Cardiac septum (tissue), 1 donor: ENCODE measurements around the gene PCDHGA3. TPM values are rescaled to one million over a fixed set of nuclear protein-coding genes. Genes with fewer than 3 reads are reported as not detected.
"Not testable (repeated sequence)": the region's sequence is repeated elsewhere in the genome, so short reads cannot be mapped to it uniquely, and the experiment has no call there.

Experiments used
- DNase-seq: peaks from one replicate; pipeline ENCODE4 v3.0.0-alpha.2; 2020; ENCODE audit warnings: low spot score
- intact Hi-C: fragments of 100-400 bp; cut with DNase I; formaldehyde crosslinking; loops from one replicate; pipeline ENCODE4 v1.14.0; 2022
- total RNA-seq: library from RNA; stranded (reverse); fragmentation: NEBNext Ultra II Directional; extraction: Animal tissue kit (Norgen Biotek cat#: 25700); gene quantifications from one replicate; pipeline ENCODE4 v1.2.1, GENCODE V29; 2021
- donor health status: DM: no; HTN: no; CAD: no.

PCDHGA3 gene
- total RNA-seq, 1 donor from 2014 or later, result 22.9 TPM

DNA sequence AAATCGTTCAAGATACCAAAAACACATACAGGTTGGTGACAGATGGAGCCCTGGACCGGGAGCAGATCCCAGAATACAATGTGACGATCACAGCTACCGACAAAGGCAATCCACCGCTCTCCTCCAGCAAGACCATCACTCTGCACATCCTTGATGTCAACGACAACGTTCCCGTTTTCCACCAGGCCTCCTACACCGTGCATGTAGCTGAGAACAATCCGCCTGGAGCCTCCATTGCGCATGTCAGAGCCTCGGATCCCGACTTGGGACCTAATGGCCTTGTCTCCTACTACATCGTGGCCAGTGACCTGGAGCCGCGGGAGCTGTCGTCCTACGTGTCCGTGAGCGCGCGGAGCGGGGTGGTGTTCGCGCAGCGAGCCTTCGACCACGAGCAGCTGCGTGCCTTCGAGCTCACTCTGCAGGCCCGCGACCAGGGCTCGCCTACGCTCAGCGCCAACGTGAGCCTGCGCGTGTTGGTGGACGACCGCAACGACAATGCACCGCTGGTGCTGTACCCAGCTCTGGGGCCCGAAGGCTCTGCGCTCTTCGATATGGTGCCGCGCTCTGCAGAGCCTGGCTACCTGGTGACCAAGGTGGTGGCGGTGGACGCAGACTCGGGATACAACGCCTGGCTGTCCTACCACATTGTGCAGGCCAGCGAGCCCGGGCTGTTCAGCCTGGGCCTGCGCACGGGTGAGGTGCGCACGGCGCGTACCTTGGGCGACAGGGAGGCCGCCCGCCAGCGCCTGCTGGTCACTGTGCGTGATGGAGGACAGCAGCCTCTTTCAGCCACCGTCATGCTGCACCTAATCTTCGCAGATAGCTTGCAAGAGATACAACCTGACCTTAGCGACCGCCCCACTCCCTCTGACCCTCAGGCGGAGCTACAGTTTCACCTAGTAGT lies 28.2 kb downstream of the PCDHGA3 start:
- no peak for DNase-seq
- intact Hi-C loops, result loop anchor here (2.0 kb wide), 1 partner anchor 19 kb away; no protein-coding TSS in a partner anchor

- intact Hi-C loops, result no loop called here
- no peak for DNase-seq
Observed at GRCh38 chr5:141373673-141374317, 30.2 kb downstream of the PCDHGA3 start, which contains the start of gene PCDHGA6. Gene PCDHGA6, plus strand, starts transcription at chr5:141373891. Its CDS starts 193 bp downstream, at chr5:141374084.

DNA sequence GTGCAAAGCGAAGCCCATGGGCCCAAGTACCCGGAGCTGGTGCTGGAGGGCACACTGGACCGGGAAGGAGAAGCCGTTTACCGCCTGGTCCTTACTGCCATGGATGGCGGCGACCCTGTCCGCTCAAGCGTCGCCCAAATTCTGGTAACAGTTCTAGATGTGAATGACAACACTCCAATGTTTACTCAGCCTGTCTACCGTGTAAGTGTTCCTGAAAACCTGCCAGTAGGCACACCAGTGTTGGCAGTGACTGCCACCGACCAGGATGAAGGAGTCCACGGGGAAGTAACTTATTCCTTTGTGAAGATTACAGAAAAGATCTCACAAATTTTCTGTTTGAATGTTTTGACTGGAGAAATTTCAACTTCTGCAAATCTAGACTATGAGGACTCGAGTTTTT lies 31.0 kb downstream of the PCDHGA3 start:
- no peak for DNase-seq
- intact Hi-C loops, result no loop called here

DNA sequence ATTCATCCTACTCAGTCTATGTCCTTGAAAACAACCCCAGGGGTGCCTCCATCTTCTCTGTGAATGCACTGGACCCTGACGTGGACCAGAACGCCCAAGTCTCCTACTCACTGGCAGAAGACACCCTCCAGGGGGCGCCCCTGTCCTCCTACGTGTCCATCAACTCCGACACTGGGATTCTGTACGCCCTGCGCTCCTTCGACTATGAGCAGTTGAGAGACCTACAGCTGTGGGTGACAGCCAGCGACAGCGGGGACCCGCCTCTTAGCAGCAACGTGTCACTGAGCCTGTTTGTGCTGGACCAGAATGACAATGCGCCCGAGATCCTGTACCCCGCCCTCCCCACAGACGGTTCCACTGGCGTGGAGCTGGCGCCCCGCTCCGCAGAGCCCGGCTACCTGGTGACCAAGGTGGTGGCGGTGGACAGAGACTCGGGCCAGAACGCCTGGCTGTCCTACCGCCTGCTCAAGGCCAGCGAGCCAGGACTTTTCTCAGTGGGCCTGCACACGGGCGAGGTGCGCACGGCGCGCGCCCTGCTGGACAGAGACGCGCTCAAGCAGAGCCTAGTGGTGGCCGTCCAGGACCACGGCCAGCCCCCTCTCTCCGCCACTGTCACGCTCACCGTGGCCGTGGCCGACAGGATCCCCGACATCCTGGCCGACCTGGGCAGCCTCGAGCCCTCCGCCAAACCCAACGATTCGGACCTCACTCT lies 32.0 kb downstream of the PCDHGA3 start:
- intact Hi-C loops, DNase-seq: not testable (repeated sequence)

- intact Hi-C loops, result no loop called here
- no peak for DNase-seq
Observed at GRCh38 chr5:141382469-141383294, 39.1 kb downstream of the PCDHGA3 start, which contains the start of gene PCDHGA7. Gene PCDHGA7, plus strand, starts transcription at chr5:141382742. Its CDS starts 158 bp downstream, at chr5:141382900.

DNA sequence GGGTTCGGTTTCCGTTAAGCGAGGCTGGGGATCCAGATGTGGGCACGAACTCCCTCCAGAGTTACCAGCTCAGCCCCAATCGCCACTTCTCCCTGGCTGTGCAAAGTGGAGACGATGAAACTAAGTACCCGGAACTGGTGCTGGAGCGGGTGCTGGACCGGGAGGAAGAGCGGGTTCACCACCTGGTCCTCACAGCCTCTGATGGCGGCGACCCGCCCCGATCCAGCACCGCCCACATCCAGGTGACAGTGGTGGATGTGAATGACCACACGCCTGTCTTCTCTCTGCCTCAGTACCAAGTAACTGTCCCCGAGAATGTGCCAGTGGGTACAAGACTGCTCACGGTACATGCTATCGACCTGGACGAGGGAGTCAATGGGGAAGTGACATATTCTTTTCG lies 39.7 kb downstream of the PCDHGA3 start:
- no peak for DNase-seq
- intact Hi-C loops, result no loop called here

DNA sequence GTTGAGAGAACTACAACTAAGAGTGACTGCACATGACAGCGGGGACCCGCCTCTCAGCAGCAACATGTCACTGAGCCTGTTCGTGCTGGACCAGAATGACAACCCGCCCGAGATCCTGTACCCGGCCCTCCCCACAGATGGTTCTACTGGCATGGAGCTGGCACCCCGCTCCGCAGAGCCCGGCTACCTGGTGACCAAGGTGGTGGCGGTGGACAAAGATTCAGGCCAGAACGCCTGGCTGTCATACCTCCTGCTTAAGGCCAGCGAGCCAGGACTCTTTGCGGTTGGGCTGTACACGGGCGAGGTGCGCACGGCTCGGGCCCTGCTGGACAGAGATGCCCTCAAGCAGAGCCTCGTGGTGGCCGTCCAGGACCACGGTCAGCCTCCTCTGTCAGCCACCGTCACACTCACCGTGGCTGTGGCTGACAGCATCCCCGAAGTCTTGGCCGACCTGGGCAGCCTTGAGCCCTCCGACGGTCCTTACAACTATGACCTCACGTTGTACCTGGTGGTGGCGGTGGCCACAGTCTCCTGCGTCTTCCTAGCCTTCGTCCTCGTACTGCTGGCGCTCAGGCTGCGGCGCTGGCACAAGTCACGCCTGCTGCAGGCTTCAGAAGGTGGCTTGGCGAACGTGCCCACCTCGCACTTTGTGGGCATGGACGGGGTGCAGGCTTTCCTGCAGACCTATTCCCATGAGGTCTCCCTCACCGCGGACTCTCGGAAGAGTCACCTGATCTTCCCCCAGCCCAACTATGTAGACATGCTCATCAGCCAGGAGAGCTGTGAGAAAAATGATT lies 41.0 kb downstream of the PCDHGA3 start:
- no peak for DNase-seq
- intact Hi-C loops, result no loop called here

DNA sequence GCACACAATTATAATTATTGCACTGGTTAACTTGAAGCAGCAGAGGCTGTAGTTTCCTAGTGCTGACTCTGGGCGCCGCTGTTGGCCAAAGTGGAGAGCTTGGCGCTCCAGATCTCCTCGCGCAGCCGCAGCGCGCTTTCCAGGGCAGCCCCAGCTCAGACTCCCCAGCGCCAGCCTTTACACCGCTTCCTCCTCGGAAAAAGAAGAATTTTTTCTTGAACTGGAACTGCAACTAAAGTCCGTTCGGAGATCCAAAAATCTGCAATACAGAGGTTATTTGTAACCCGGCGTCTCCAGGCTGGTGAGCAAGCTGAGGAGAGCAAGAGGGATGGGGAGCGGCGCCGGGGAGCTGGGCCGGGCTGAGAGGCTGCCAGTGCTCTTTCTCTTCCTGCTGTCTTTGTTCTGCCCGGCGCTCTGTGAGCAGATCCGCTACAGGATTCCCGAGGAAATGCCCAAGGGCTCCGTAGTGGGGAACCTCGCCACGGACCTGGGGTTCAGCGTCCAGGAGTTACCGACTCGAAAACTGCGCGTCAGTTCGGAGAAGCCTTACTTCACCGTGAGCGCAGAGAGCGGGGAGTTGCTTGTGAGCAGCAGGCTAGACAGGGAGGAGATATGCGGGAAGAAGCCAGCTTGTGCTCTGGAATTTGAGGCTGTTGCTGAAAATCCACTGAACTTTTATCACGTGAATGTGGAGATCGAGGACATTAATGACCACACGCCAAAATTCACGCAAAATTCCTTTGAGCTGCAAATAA lies 44.1 kb downstream of the PCDHGA3 start, which contains the start of gene PCDHGB4:
TSS of gene PCDHGB4 (plus strand) at position 142 of the 755 bp plus-strand sequence. CDS start at position 329, 187 bp downstream.
- intact Hi-C loops, result not testable (repeated sequence)

GRCh38 chr5:141388661-141389060 lies 45.0 kb downstream of the PCDHGA3 start:
- intact Hi-C loops, result no loop called here
- DNase-seq, result no peak

More for the DNA sequence above, 44.1 kb downstream of the PCDHGA3 start, which contains the start of gene PCDHGB4:
- DNase-seq, result not testable (repeated sequence)

DNA sequence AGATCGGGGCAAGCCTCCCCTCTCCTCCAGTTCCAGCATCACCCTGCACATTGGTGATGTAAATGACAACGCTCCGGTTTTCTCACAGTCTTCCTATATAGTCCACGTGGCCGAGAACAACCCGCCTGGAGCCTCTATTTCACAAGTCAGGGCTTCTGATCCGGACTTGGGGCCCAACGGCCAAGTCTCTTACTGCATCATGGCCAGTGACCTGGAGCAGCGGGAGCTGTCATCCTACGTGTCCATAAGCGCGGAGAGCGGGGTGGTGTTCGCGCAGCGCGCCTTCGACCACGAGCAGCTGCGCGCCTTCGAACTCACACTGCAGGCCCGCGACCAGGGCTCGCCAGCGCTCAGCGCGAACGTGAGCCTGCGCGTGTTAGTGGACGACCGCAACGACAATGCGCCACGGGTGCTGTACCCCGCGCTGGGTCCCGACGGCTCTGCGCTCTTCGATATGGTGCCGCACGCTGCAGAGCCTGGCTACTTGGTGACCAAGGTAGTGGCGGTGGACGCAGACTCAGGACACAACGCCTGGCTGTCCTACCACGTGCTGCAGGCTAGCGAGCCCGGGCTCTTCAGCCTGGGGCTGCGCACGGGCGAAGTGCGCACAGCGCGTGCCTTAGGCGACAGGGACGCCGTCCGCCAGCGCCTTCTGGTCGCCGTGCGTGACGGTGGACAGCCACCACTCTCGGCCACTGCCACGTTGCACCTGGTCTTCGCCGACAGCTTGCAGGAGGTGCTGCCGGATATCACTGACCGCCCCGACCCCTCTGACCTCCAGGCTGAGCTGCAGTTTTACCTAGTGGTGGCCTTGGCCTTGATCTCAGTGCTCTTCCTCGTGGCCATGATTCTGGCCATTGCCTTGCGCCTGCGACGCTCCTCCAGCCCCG lies 45.8 kb downstream of the PCDHGA3 start:
- intact Hi-C loops, result loop anchor here (2.0 kb wide), 1 partner anchor 19 kb away; the partner anchor contains the start of gene PCDHGB3
- no peak for DNase-seq

DNA sequence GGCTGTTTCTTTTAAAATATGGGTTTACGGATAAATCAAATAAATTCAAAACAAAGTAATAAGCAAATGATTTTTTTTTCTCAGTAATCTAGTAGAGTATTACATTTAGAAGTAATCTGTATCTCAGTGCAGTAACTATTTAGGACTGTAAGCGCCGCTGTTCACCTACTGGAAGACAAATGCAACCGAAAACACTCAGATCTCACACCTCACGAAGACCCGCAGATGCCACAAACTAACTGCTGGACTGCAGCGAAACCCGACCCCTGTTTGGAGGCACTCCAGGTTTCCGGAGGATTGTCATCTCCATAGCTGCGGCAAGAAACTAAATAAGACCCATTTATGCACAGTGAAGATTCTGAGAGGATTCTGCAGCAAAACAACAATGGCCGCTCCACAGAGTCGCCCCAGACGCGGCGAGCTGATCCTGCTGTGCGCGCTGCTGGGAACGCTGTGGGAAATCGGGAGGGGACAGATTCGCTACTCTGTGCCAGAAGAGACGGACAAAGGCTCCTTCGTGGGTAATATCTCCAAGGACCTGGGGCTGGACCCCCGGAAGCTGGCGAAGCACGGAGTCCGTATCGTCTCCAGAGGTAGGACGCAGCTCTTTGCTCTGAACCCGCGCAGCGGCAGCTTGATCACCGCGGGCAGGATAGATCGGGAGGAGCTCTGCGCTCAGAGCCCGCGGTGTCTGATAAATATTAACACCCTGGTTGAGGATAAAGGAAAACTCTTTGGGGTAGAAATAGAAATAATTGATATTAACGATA lies 49.0 kb downstream of the PCDHGA3 start, which contains the start of gene PCDHGA8:
TSS of gene PCDHGA8 (plus strand) at position 205 of the 770 bp plus-strand sequence. CDS start at position 386, 181 bp downstream.
- intact Hi-C loops, result no loop called here
- no peak for DNase-seq

DNA sequence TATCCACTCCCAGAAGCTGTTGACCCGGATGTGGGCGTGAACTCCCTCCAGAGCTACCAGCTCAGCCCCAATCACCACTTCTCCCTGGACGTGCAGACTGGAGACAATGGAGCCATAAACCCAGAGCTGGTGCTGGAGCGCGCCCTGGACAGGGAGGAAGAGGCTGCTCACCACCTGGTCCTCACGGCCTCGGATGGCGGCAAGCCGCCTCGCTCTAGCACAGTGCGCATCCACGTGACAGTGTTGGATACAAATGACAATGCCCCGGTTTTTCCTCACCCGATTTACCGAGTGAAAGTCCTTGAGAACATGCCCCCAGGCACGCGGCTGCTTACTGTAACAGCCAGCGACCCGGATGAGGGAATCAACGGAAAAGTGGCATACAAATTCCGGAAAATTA lies 49.6 kb downstream of the PCDHGA3 start:
- intact Hi-C loops, result no loop called here
- DNase-seq, result no peak

GRCh38 chr5:141394401-141395187 lies 51.0 kb downstream of the PCDHGA3 start:
- intact Hi-C loops, DNase-seq: not testable (repeated sequence)
